ENCODE results near the gene ARHGAP40. TPM values are rescaled to one million over a fixed set of nuclear protein-coding genes. Genes with fewer than 3 reads are reported as not detected.

The ARHGAP40 gene
- total RNA-seq (2011; cell fraction: chromatin; rRNA removed; ENCODE audit: low replicate concordance): 0.09 TPM in 1 of 2 replicates, not detected in the other
- total RNA-seq (2011; cell fraction: nucleolus; rRNA removed): not detected in 2 replicates
- not detected in 2 replicates for total RNA-seq (2011; cell fraction: nucleoplasm; rRNA removed)
- total RNA-seq (2014; rRNA removed) (not detected in 2 replicates), total RNA-seq (2014; rRNA removed; fragmentation: Illumina TruSeq; extraction: Trizol) (not detected in 2 replicates), total RNA-seq (2015; rRNA removed; fragmentation: Illumina TruSeq; extraction: Trizol) (not detected in 2 replicates), total RNA-seq (2021) (not detected in 2 replicates), polyA plus RNA-seq (2011; rRNA removed) (not detected in 2 replicates), polyA plus RNA-seq (2014; fragmentation: Illumina TruSeq; extraction: Trizol) (not detected in 2 replicates), polyA plus RNA-seq (2014; fragmentation: Nextera tagmentation; extraction: Ambion mirVana) (not detected), polyA plus RNA-seq (2014; rRNA removed) (not detected in 2 replicates), polyA minus RNA-seq (2011; rRNA and poly(A)+ RNA removed) (not detected in 2 replicates), Bru-seq, nascent RNA (percentile 18 among the genes with signal in this experiment), BruChase-seq, experiment 1, labeled RNA remaining after a 2-hour chase (percentile 25 among the genes with signal in this experiment), BruChase-seq, experiment 2, labeled RNA remaining after a 6-hour chase (percentile 23 among the genes with signal in this experiment)
- polyA plus RNA-seq (2011; cell fraction: cytosol; rRNA removed): not detected in 2 replicates
- 0.10 and 0.11 TPM in 2 replicates for polyA plus RNA-seq (2011; cell fraction: nucleus; rRNA removed)
- 0.03 TPM in 1 of 2 replicates, not detected in the other for polyA plus RNA-seq (2012)
- polyA minus RNA-seq (2011; cell fraction: cytosol; rRNA and poly(A)+ RNA removed): not detected in 2 replicates
- not detected in 2 replicates for polyA minus RNA-seq (2011; cell fraction: nucleus; rRNA and poly(A)+ RNA removed)
- long read RNA-seq, experiment 1: 0 reads
- long read RNA-seq, experiment 2: 0 reads
- long read RNA-seq, experiment 3: 0 reads

DNA sequence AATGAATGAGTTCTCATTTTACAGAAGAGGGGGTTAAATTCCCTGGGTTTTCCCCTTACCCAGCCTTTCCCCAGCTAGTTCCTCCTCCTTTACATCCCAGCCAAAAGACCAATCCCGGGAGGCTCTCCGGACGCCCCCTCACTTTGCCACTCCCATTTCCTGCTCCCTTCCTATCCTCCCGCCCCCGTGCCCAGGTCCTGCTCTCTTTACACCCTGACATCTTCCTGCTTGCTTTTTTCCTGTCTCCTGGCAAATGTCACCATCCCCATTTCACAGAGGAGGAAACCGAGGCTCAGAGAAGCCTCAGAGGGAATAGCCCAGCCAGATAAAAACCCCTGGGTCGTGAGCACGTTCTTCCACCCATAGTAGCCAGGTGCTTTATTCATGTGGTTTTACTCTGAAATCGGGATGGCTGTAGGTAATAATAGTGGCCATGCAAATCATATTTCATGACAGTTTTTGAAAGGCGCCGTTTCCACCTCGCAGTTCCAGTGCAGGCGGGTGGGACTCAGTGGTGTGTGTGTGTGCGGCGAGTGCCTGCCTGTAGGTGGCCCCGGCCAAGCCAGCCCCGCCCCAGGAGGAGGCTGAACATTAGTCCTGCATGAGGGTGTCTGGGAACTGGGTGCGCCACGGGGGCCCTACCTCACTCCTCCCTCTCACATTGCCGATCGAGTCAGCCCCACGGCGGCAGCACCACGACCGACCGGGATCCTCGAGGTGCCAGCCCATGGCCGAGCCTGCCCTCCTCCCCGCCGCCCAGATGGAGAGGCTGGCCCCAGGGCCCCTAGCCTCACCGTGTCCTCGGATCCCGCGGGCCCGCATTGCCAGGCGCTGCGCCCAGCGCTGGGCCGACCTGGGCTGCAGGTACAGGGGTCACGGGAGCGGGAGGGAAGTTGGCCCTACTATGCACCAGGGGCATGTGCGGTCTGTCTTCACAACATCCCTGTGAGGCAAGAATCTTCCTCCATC, at the start of gene ARHGAP40:
TSS of gene ARHGAP40 (plus strand) at position 594 of the 969 bp plus-strand sequence.
- ATAC-seq: peak; percentile 98
- WGBS (ENCODE audit: insufficient coverage, low coverage, missing lambda C conversion rate): 13% methylated on average over 32 of the region's 42 CpGs
- H3K4me1 ChIP-seq (replicated peaks in 1 of 2; ENCODE audit: control insufficient read depth in 2 of 2, insufficient read depth in 2 of 2, low read length in 2 of 2): peaks cover 3 to 12% of the 10 kb centered on the region in 2 experiments; a peak in 4 of 5 replicates
- no peaks in the 10 kb centered on the region; the same call in 1 of the 2 replicates for H4K20me1 ChIP-seq (replicated peaks; ENCODE audit: control insufficient read depth, insufficient read depth, low read length)
- no peaks in the 10 kb centered on the region for H3K36me3 ChIP-seq (ENCODE audit: control insufficient read depth, insufficient read depth, low read length)
- peak within 1 kb of the TSS; percentile 59 for H2AFZ ChIP-seq (ENCODE audit: low read depth, low read length)
- POLR2A ChIA-PET: interaction anchor here (0.7 to 1.0 kb wide), 3 partner anchors 27 to 166 kb away, joined by 3 to 5 read pairs (median 3); partner anchors contain the start of gene SNHG17
- no peak for FAIRE-seq
- H3K4me2 ChIP-seq (ENCODE audit: insufficient read depth, low read length): peak within 1 kb of the TSS; percentile 58
- no TSS peak for BruUV-seq (replicated peaks)
- no peaks in the 10 kb centered on the region for H3K79me2 ChIP-seq (ENCODE audit: control insufficient read depth, insufficient read depth, low read length)
- no peaks in the 10 kb centered on the region for H3K9me3 ChIP-seq (replicated peaks; ENCODE audit: control insufficient read depth, insufficient read depth, low read depth, low read length)
- no peaks in the 10 kb centered on the region for H3K9me1 ChIP-seq (ENCODE audit: control insufficient read depth, insufficient read depth, low read length)
- peak within 1 kb of the TSS; percentile 10; the same call in 1 of the 2 replicates for H3K4me3 ChIP-seq
- H3K27me3 ChIP-seq (ENCODE audit: control insufficient read depth in 2 of 2, insufficient read depth in 2 of 2, low read length in 2 of 2): peaks cover 22 to 27% of the 10 kb centered on the region in 2 experiments
- H3K27ac ChIP-seq (ENCODE audit: extremely low read depth, low read depth, low read length): no peak within 1 kb of the TSS
- in situ Hi-C loops (cut with MboI) (no loop called here), intact Hi-C loops (cut with micrococcal nuclease) (no loop called here)
- H3K9ac ChIP-seq (ENCODE audit: insufficient read depth in 1 of 2, low read depth in 2 of 2, low read length in 2 of 2): no peak within 1 kb of the TSS; a peak in 1 of 4 replicates
- CTCF ChIA-PET (ENCODE audit: low intra/inter-chr PET ratio): no interaction called here
- DNase-seq (ENCODE audit: extremely low read depth in 1 of 4, low spot score in 3 of 4): peak; percentile 46 to 73 (median 64)
- no peak for TF ChIP-seq ZNF589 (CRISPR knock-in tag; IDR thresholded peaks at IDR 0.05; ENCODE audit: low read depth)
- TF ChIP-seq ERF (CRISPR knock-in tag; IDR thresholded peaks at IDR 0.05): no peak
- TF ChIP-seq CXXC5 (CRISPR knock-in tag; IDR thresholded peaks at IDR 0.05): no peak
- TF ChIP-seq, protein P1, sequence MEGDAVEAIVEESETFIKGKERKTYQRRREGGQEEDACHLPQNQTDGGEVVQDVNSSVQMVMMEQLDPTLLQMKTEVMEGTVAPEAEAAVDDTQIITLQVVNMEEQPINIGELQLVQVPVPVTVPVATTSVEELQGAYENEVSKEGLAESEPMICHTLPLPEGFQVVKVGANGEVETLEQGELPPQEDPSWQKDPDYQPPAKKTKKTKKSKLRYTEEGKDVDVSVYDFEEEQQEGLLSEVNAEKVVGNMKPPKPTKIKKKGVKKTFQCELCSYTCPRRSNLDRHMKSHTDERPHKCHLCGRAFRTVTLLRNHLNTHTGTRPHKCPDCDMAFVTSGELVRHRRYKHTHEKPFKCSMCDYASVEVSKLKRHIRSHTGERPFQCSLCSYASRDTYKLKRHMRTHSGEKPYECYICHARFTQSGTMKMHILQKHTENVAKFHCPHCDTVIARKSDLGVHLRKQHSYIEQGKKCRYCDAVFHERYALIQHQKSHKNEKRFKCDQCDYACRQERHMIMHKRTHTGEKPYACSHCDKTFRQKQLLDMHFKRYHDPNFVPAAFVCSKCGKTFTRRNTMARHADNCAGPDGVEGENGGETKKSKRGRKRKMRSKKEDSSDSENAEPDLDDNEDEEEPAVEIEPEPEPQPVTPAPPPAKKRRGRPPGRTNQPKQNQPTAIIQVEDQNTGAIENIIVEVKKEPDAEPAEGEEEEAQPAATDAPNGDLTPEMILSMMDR (IDR thresholded peaks at IDR 0.05 in 2 of 3, conservative IDR thresholded peaks at IDR 0.05 in 1 of 3; ENCODE audit: insufficient read depth in 2 of 3, low read depth in 1 of 3, low read length in 3 of 3): peak; percentile 24 to 41 (median 24); a peak in 5 of 6 replicates
- no peak for TF ChIP-seq FOXJ2 (tag; IDR thresholded peaks at IDR 0.05)
- TF ChIP-seq KDM1A (IDR thresholded peaks at IDR 0.05): peak in 1 of 2 experiments; percentile 31; a peak in 1 of 4 replicates
- TF ChIP-seq C11orf30 (IDR thresholded peaks at IDR 0.05; ENCODE audit: low read depth): no peak
- TF ChIP-seq RBM22 (IDR thresholded peaks at IDR 0.05; ENCODE audit: low read depth, low read length, poor library complexity, severe bottlenecking): no peak
- no peak for TF ChIP-seq ZNF175 (CRISPR knock-in tag; IDR thresholded peaks at IDR 0.05; ENCODE audit: low read depth)
- no peak for TF ChIP-seq HIVEP1 (CRISPR knock-in tag; IDR thresholded peaks at IDR 0.05)
- peak; percentile 41; the same call in 1 of the 2 replicates for TF ChIP-seq ZBTB7A (IDR thresholded peaks at IDR 0.05; ENCODE audit: borderline replicate concordance, control insufficient read depth, low read depth, low read length)
- no peak for TF ChIP-seq NCOA2 (IDR thresholded peaks at IDR 0.05; ENCODE audit: partially characterized antibody in 2 of 2)
- no peak for TF ChIP-seq PTTG1 (tag; IDR thresholded peaks at IDR 0.05; ENCODE audit: low read depth)
- no peak for TF ChIP-seq TOE1 (IDR thresholded peaks at IDR 0.05; ENCODE audit: borderline replicate concordance)
- TF ChIP-seq TOE1 (CRISPR knock-in tag; IDR thresholded peaks at IDR 0.05; ENCODE audit: borderline replicate concordance, low read depth): no peak

Measured in K562 (cell line).